CD14-positive monocyte (primary cell): ENCODE measurements around the gene WASF1. TPM values are rescaled to one million over a fixed set of nuclear protein-coding genes. Genes with fewer than 3 reads are reported as not detected.

Source experiments
- DNase-seq, 3 donors: peaks; one replicate each; pipeline ENCODE4 v3.0.0-alpha.2; 2011 to 2022
- H2AFZ ChIP-seq: 2 replicates; pipeline ENCODE4 v1.6.0; 2012; ENCODE audit warnings: mild to moderate bottlenecking, low read depth, low read length, inconsistent platforms; ENCODE audit not compliant: insufficient read depth, poor library complexity, severe bottlenecking
- H3K27ac ChIP-seq, 2 donors: 1 replicate in 1 of 2; 2 replicates in 1 of 2; pipeline ENCODE4 v1.5.1; 2012 to 2013; ENCODE audit warnings: low read length in 2 of 2, control low read depth in 1 of 2, inconsistent platforms in 1 of 2, low read depth in 1 of 2, mild to moderate bottlenecking in 1 of 2
- H3K27me3 ChIP-seq, 2 donors: one replicate each; pipeline versions ENCODE4 v1.6.0 to v1.6.1; 2011 to 2013; ENCODE audit warnings: low read length in 2 of 2; ENCODE audit not compliant: control insufficient read depth in 2 of 2, insufficient read depth in 2 of 2
- H3K36me3 ChIP-seq, 2 donors: replicated peaks in 1 of 2; 1 replicate in 1 of 2; 2 replicates in 1 of 2; pipeline versions ENCODE4 v1.5.1 to v1.6.1; 2012 to 2013; ENCODE audit warnings: low read length in 2 of 2, control low read depth in 1 of 2, inconsistent platforms in 1 of 2, mild to moderate bottlenecking in 1 of 2; ENCODE audit not compliant: insufficient read depth in 2 of 2, control insufficient read depth in 1 of 2
- H3K4me1 ChIP-seq, 2 donors: 1 replicate in 1 of 2; 2 replicates in 1 of 2; pipeline versions ENCODE4 v1.5.1 to v1.6.1; 2012 to 2013; ENCODE audit warnings: low read length in 2 of 2, control low read depth in 1 of 2, inconsistent platforms in 1 of 2, mild to moderate bottlenecking in 1 of 2, moderate library complexity in 1 of 2; ENCODE audit not compliant: insufficient read depth in 2 of 2, control insufficient read depth in 1 of 2
- H3K4me2 ChIP-seq: replicated peaks from 2 replicates; pipeline ENCODE3; 2012; ENCODE audit warnings: low read length, moderate library complexity, mild to moderate bottlenecking; ENCODE audit not compliant: poor library complexity, severe bottlenecking; ENCODE audit errors: extremely low read depth
- H3K4me3 ChIP-seq, 3 experiments: fragments of 200-600 bp in 1 of 3; sonication (generic) in 1 of 3; replicated peaks in 1 of 3; 1 replicate in 2 of 3; 2 replicates in 1 of 3; pipeline ENCODE4 v1.5.1; 2011 to 2013; ENCODE audit warnings: low read length in 3 of 3, mild to moderate bottlenecking in 3 of 3, control low read depth in 2 of 3, low read depth in 2 of 3, inconsistent platforms in 1 of 3, moderate library complexity in 1 of 3
- H3K79me2 ChIP-seq: 2 replicates; pipeline ENCODE4 v1.6.0; 2012; ENCODE audit warnings: mild to moderate bottlenecking, control low read depth, inconsistent platforms, low read length, moderate library complexity; ENCODE audit not compliant: insufficient read depth
- H3K9ac ChIP-seq: 2 replicates; pipeline ENCODE4 v1.6.0; 2017; ENCODE audit warnings: low read length, mild to moderate bottlenecking; ENCODE audit not compliant: insufficient read depth, poor library complexity, severe bottlenecking
- H3K9me3 ChIP-seq, 2 donors: replicated peaks in 1 of 2; 1 replicate in 1 of 2; 2 replicates in 1 of 2; pipeline versions ENCODE4 v1.5.1 to v1.6.1; 2012 to 2013; ENCODE audit warnings: low read length in 2 of 2, control low read depth in 1 of 2; ENCODE audit not compliant: control insufficient read depth in 1 of 2, insufficient read depth in 1 of 2
- H4K20me1 ChIP-seq: 2 replicates; pipeline ENCODE4 v1.6.0; 2012; ENCODE audit warnings: mild to moderate bottlenecking, low read length, control low read depth, moderate library complexity; ENCODE audit not compliant: insufficient read depth
- H3K27ac Mint-ChIP-seq, 7 donors: one replicate each; pipeline ENCODE4 v1.8.0; 2020; ENCODE audit warnings: mild to moderate bottlenecking in 7 of 7, mixed read lengths in 7 of 7, moderate library complexity in 6 of 7, inconsistent platforms in 2 of 7
- H3K27me3 Mint-ChIP-seq, 3 donors: one replicate each; pipeline ENCODE4 v1.8.0; 2021 to 2022; ENCODE audit warnings: low read depth in 3 of 3, mild to moderate bottlenecking in 3 of 3, mixed read lengths in 3 of 3, moderate library complexity in 3 of 3, inconsistent platforms in 1 of 3
- H3K36me3 Mint-ChIP-seq, 2 donors: one replicate each; pipeline ENCODE4 v1.8.0; 2020; ENCODE audit warnings: mixed read lengths in 2 of 2, inconsistent platforms in 1 of 2, mild to moderate bottlenecking in 1 of 2
- H3K4me1 Mint-ChIP-seq: one replicate; pipeline ENCODE4 v1.8.0; 2020; ENCODE audit warnings: mild to moderate bottlenecking, mixed read lengths
- H3K4me3 Mint-ChIP-seq, 2 donors: one replicate each; pipeline ENCODE4 v1.8.0; 2020; ENCODE audit warnings: mild to moderate bottlenecking in 2 of 2, mixed read lengths in 2 of 2, moderate library complexity in 1 of 2
- H3K9me3 Mint-ChIP-seq, 7 donors: one replicate each; pipeline ENCODE4 v1.8.0; 2020 to 2022; ENCODE audit warnings: mixed read lengths in 7 of 7, mild to moderate bottlenecking in 6 of 7, moderate library complexity in 6 of 7, inconsistent platforms in 2 of 7
- WGBS: methylation state at CpG from one replicate; pipeline ENCODE4 v1.1.5; 2013; ENCODE audit warnings: missing lambda C conversion rate; ENCODE audit not compliant: insufficient coverage; 5-methylcytosine and 5-hydroxymethylcytosine counted together
- intact Hi-C, 2 donors: fragments of 100-400 bp; cut with micrococcal nuclease; formaldehyde crosslinking; loops; one replicate each; pipeline versions ENCODE4 v1.15.0 to v1.15.1; 2023
- polyA plus RNA-seq, 3 donors: library from polyadenylated mRNA; depleted of rRNA in 1 of 3; unstranded in 2 of 3; stranded (reverse) in 1 of 3; fragments of 300-500 nt in 2 of 3; fragments of >200 nt in 1 of 3; fragmentation: Illumina TruSeq in 2 of 3; gene quantifications; 1 replicate in 2 of 3; 2 replicates in 1 of 3; pipeline ENCODE4 v1.2.3, GENCODE V29; 2012 to 2021
- TF ChIP-seq, protein P1 (sequence below): fragments of 200-600 bp; IDR thresholded peaks from one replicate; pipeline ENCODE4 v1.8.0; 2022; ENCODE audit warnings: antibody characterized with exemption, mild to moderate bottlenecking

The WASF1 gene
- polyA plus RNA-seq, 3 donors, result 0.32 to 1.7 (median 1.4) TPM

DNA sequence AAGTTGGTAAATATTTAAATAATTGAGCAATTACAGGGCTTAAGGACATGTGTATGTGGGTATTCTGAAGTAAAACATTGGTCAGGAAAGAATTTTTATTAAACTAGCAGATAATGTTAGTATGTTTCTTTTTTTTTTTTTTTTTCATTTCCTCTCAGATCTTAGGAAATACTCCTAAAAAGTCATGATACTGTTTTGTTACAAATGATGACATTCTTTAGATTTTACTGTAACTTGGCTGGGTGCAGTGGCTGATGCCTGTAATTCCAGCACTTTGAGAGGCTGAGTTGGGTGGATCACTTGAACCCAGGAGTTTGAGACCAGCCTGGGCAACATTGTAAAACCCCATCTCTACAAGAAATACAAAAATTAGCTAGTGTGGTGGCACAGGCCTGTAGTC lies 42.3 kb upstream of the WASF1 start:
- intact Hi-C loops, result no loop called here
- no peak for DNase-seq
- no peaks in the 10 kb centered on the region for H3K27me3 ChIP-seq
- Mint-ChIP-seq H3K9me3 (no peaks in the 10 kb centered on the region), H3K4me1 (no peaks in the 10 kb centered on the region), H3K27me3 (no peaks in the 10 kb centered on the region), H3K4me3 (no peak overlapping the region), H3K36me3 (peaks cover 67 to 87% of the 10 kb centered on the region in 2 donors), H3K27ac (peak overlapping the region in 1 of 7 donors; percentile 8)
- no peaks in the 10 kb centered on the region for H4K20me1 ChIP-seq
- TF ChIP-seq, protein P1, sequence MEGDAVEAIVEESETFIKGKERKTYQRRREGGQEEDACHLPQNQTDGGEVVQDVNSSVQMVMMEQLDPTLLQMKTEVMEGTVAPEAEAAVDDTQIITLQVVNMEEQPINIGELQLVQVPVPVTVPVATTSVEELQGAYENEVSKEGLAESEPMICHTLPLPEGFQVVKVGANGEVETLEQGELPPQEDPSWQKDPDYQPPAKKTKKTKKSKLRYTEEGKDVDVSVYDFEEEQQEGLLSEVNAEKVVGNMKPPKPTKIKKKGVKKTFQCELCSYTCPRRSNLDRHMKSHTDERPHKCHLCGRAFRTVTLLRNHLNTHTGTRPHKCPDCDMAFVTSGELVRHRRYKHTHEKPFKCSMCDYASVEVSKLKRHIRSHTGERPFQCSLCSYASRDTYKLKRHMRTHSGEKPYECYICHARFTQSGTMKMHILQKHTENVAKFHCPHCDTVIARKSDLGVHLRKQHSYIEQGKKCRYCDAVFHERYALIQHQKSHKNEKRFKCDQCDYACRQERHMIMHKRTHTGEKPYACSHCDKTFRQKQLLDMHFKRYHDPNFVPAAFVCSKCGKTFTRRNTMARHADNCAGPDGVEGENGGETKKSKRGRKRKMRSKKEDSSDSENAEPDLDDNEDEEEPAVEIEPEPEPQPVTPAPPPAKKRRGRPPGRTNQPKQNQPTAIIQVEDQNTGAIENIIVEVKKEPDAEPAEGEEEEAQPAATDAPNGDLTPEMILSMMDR, result no peak
- peaks cover 74 to 100% of the 10 kb centered on the region in 2 donors for H3K36me3 ChIP-seq
- no peaks in the 10 kb centered on the region for H3K9me3 ChIP-seq
- no peak overlapping the region for H3K9ac ChIP-seq
- no peaks in the 10 kb centered on the region for H3K79me2 ChIP-seq
- no peak overlapping the region for H3K4me2 ChIP-seq
- no peak overlapping the region for H3K27ac ChIP-seq
- no peak overlapping the region for H2AFZ ChIP-seq
- H3K4me3 ChIP-seq, result no peak overlapping the region
- H3K4me1 ChIP-seq, result no peaks in the 10 kb centered on the region

DNA sequence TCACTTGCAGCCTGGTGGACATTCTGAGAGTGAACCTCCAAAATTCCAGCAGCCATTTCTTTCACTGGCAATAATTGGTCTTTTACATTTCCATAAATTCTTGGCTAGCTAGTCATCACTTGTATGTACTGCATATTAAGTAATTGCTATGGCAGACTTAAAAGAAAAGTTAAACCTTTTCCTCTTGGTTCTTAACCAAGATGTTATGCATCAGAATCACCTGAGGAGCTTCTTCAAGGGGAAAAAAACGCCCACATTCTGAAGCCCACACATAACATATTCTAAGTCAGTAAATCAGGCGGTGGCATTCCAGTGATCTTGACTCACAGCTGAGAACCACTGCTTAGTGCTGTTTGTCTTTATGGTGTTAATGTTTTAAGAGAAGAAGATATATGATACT lies 37.8 kb upstream of the WASF1 start:
- H3K36me3 Mint-ChIP-seq, result peaks cover 77 to 81% of the 10 kb centered on the region in 2 donors
- H3K4me2 ChIP-seq, result no peak overlapping the region

More for the DNA sequence above, 37.8 kb upstream of the WASF1 start:
- peaks cover 6% of the 10 kb centered on the region for H4K20me1 ChIP-seq
- no peaks in the 10 kb centered on the region for H3K4me1 ChIP-seq
- H2AFZ ChIP-seq, result no peak overlapping the region
- Mint-ChIP-seq H3K4me3 (no peak overlapping the region), H3K27ac (no peak overlapping the region), H3K4me1 (no peaks in the 10 kb centered on the region), H3K9me3 (no peaks in the 10 kb centered on the region), H3K27me3 (no peaks in the 10 kb centered on the region)
- H3K9ac ChIP-seq, result no peak overlapping the region
- no peaks in the 10 kb centered on the region for H3K9me3 ChIP-seq
- H3K27me3 ChIP-seq, result no peaks in the 10 kb centered on the region
- no CpG with 5 or more reads among the region's 2 CpGs for WGBS
- H3K36me3 ChIP-seq, result peaks cover 92 to 100% of the 10 kb centered on the region in 2 donors
- DNase-seq, result no peak
- TF ChIP-seq, protein P1, result no peak
- H3K79me2 ChIP-seq, result no peaks in the 10 kb centered on the region
- peak overlapping the region in 1 of 2 donors; percentile 6 for H3K27ac ChIP-seq
- H3K4me3 ChIP-seq, result no peak overlapping the region
- intact Hi-C loops, result no loop called here
